ENCODE results near the gene PRPF8. TPM values are rescaled to one million over a fixed set of nuclear protein-coding genes. Genes with fewer than 3 reads are reported as not detected.

Gene PRPF8
- total and polyA plus RNA-seq, 2 of the 13 experiments (the other 11 are each of a cell fraction or from before 2014, with no cell fraction given) = 112 to 179 TPM

- TF ChIP-seq RAD21 (CRISPR knock-in tag; IDR thresholded peaks at IDR 0.05) (no peak; the same call in 1 of the 2 replicates), ZFP37 (CRISPR knock-in tag; IDR thresholded peaks at IDR 0.05; ENCODE audit: borderline replicate concordance) (no peak), RERE (CRISPR knock-in tag; IDR thresholded peaks at IDR 0.05; ENCODE audit: low read depth) (no peak), DBP (CRISPR knock-in tag; IDR thresholded peaks at IDR 0.05; ENCODE audit: not compliant biosample characterization) (no peak), MAFG (CRISPR knock-in tag; IDR thresholded peaks at IDR 0.05) (no peak), TBX2 (CRISPR knock-in tag; IDR thresholded peaks at IDR 0.05; ENCODE audit: borderline replicate concordance) (no peak; the same call in 1 of the 2 replicates), ZNF354B (CRISPR knock-in tag; IDR thresholded peaks at IDR 0.05) (0 out of 2 replicates have a peak, but pooled peaks have one; percentile 53), DMAP1 (CRISPR knock-in tag; IDR thresholded peaks at IDR 0.05) (peak; percentile 95), EZH2 (conservative IDR thresholded peaks at IDR 0.05; ENCODE audit: low read depth, low read length) (no peak), KLF12 (CRISPR knock-in tag; IDR thresholded peaks at IDR 0.05; ENCODE audit: borderline replicate concordance) (no peak), ZBTB43 (CRISPR knock-in tag; conservative IDR thresholded peaks at IDR 0.05) (no peak), PLSCR1 (CRISPR knock-in tag; IDR thresholded peaks at IDR 0.05; ENCODE audit: borderline replicate concordance) (no peak), ZNF710 (CRISPR knock-in tag; IDR thresholded peaks at IDR 0.05; ENCODE audit: borderline replicate concordance) (peak; percentile 56; the same call in 1 of the 2 replicates), FOXO4 (CRISPR knock-in tag; conservative IDR thresholded peaks at IDR 0.05) (no peak), ZNF234 (CRISPR knock-in tag; conservative IDR thresholded peaks at IDR 0.05) (no peak), HDAC6 (IDR thresholded peaks at IDR 0.05; ENCODE audit: low read depth, low read length) (no peak)
Measured at GRCh38 chr17:1684378-1685189, at the start of gene PRPF8 (continued).
